Chondrocyte (in vitro differentiated cells): ENCODE data around the gene SRRM5. TPM values are rescaled to one million over a fixed set of nuclear protein-coding genes. Genes with fewer than 3 reads are reported as not detected.

Source experiments
- DNase-seq: peaks from one replicate; pipeline ENCODE4 v3.0.0; 2021; ENCODE audit warnings: mixed read lengths, low spot score
- H3K27ac Mint-ChIP-seq: one replicate; pipeline ENCODE4 v1.8.0; 2021; ENCODE audit warnings: mild to moderate bottlenecking, moderate library complexity, mixed read lengths; ENCODE audit not compliant: unreplicated experiment
- H3K27me3 Mint-ChIP-seq: 2 replicates; pipeline ENCODE4 v1.8.0; 2021; ENCODE audit warnings: low read depth, mixed read lengths
- H3K36me3 Mint-ChIP-seq: 2 replicates; pipeline ENCODE4 v1.8.0; 2021; ENCODE audit warnings: low read depth, mixed read lengths
- H3K4me1 Mint-ChIP-seq: 2 replicates; pipeline ENCODE4 v1.8.0; 2021; ENCODE audit warnings: low read depth, mild to moderate bottlenecking, mixed read lengths
- H3K4me3 Mint-ChIP-seq: one replicate; pipeline ENCODE4 v1.8.0; 2021; ENCODE audit warnings: mild to moderate bottlenecking, moderate library complexity, mixed read lengths; ENCODE audit not compliant: unreplicated experiment
- H3K9me3 Mint-ChIP-seq: 2 replicates; pipeline ENCODE4 v1.8.0; 2021; ENCODE audit warnings: low read depth, mixed read lengths
- total RNA-seq: library from RNA; stranded (reverse); gene quantifications from 3 replicates; pipeline ENCODE4 v1.2.1, GENCODE V29; 2021
- TF ChIP-seq, protein P1 (sequence below): fragments of 200-600 bp; sonication (generic); IDR thresholded peaks from 2 replicates; pipeline ENCODE4 v1.5.0; 2021; ENCODE audit warnings: antibody characterized with exemption, mild to moderate bottlenecking, moderate library complexity

SRRM5 gene
- total RNA-seq, 1 donor from 2014 or later: 0.12 TPM

DNA sequence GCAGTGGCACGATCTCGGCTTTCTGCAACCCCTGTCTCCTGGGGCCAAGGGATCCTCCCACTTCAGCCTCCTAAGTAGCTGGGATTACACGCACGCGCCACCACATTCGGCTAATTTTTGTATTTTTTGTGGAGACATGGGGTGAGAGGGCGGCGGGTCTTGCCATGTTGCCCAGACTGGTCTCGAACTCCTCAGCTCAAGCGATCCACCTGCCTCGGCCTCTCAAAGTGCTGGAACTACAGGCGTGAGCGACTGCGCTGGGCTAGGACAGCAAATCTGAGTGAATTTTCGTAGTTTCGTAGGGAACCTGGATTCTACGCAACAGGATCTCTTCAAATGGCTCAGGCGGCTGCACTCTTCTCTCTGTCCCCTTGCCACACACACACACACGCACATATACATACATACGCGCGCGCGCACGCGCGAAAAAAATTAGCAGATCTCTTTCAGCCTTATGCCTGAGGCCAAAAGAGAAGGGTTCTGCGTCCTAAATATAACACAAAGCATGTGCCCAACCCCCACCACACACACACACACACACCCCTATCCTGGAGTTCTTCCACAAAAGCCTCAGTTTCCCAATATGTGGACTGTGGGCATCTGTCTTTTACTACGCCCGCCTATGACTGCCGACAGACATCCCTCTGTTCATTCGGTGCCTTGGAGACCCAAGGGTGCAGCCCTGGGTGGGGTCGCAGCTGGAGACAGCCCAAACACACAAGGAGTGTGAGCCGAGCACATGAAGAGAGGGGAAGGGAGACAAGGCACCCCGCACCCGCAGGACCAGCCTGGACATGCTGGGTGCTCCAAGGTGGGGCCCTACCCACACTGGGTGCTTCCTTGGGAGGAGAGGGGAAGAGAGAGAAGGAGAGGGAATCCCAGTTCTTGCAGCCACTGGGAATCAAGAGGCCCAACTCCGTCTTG lies 35.7 kb upstream of the SRRM5 start:
- Mint-ChIP-seq H3K9me3 (no peaks in the 10 kb centered on the region), H3K4me3 (peak overlapping the region; percentile 51), H3K27ac (peak overlapping the region; percentile 57), H3K27me3 (peaks cover 2% of the 10 kb centered on the region), H3K4me1 (peaks cover 15% of the 10 kb centered on the region), H3K36me3 (no peaks in the 10 kb centered on the region)
- no peak for DNase-seq
- TF ChIP-seq, protein P1, sequence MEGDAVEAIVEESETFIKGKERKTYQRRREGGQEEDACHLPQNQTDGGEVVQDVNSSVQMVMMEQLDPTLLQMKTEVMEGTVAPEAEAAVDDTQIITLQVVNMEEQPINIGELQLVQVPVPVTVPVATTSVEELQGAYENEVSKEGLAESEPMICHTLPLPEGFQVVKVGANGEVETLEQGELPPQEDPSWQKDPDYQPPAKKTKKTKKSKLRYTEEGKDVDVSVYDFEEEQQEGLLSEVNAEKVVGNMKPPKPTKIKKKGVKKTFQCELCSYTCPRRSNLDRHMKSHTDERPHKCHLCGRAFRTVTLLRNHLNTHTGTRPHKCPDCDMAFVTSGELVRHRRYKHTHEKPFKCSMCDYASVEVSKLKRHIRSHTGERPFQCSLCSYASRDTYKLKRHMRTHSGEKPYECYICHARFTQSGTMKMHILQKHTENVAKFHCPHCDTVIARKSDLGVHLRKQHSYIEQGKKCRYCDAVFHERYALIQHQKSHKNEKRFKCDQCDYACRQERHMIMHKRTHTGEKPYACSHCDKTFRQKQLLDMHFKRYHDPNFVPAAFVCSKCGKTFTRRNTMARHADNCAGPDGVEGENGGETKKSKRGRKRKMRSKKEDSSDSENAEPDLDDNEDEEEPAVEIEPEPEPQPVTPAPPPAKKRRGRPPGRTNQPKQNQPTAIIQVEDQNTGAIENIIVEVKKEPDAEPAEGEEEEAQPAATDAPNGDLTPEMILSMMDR: no peak

DNA sequence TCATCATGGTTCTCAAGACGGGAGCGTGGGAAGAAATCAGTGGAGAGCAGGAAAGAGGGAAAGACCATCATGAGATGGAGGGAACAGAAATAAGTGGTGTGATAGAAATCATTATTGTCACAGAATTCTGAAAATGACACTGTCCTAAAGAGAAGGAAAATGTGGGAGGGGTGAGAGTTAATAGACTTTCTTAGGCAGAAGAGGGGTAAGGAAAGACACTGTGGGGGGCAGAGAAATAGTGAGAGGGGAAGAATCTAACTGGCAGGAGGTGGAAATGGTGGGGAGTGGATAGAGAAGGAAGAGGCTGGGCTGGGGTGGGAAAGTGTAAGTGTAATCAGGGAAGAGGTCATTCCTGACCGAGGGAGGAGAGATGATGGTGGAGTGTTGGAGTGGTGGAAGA lies 33.1 kb upstream of the SRRM5 start:
- no peak overlapping the region for H3K27ac Mint-ChIP-seq

DNA sequence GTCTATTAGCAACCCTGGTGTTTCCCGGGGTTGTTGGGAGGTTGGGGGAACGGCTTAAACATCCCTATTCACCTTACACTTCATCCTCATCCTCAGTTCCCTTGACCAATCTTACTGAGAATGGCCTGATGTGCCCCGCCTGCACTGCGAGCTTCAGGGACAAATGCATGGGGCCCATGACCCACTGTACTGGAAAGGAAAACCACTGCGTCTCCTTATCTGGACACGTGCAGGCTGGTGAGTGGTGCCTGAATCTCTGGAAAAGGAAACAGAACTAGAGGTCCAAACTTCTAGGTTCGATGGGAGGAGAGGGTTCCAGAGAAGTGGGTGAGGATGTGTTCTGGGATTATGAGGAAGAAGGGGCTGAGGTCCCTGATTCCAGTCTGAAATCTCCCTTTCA lies 30.4 kb upstream of the SRRM5 start:
- Mint-ChIP-seq H3K9me3 (no peaks in the 10 kb centered on the region), H3K27me3 (peaks cover 2% of the 10 kb centered on the region), H3K27ac (no peak overlapping the region), H3K36me3 (peaks cover 3% of the 10 kb centered on the region), H3K4me1 (peaks cover 3% of the 10 kb centered on the region), H3K4me3 (no peak overlapping the region)
- TF ChIP-seq, protein P1: no peak
- DNase-seq: no peak

More for the DNA sequence above, 33.1 kb upstream of the SRRM5 start:
- DNase-seq: no peak
- no peaks in the 10 kb centered on the region for H3K36me3 Mint-ChIP-seq
- no peak overlapping the region for H3K4me3 Mint-ChIP-seq
- peaks cover 9% of the 10 kb centered on the region for H3K4me1 Mint-ChIP-seq
- TF ChIP-seq, protein P1: no peak
- H3K27me3 Mint-ChIP-seq: peaks cover 2% of the 10 kb centered on the region
- H3K9me3 Mint-ChIP-seq: no peaks in the 10 kb centered on the region

DNA sequence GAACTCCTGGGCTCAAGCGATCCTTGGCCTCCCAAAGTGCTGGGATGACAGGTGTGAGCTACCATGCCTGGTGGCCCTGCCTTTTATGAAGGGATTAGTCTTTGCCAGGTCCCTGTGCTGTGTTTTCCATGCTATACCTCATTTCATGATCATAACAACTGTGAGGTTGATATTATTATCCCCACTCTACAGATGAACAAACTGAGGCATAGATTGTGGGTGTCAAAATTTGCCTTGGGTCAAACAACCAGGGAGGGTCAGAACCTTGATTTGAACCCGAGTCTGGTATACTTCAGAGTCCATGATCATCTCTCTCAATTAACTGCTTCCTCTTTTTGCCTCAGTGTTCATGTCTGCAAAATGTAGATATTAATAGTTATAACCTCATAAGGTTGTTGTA lies 29.4 kb upstream of the SRRM5 start:
- no peak for DNase-seq
- Mint-ChIP-seq H3K36me3 (peaks cover 3% of the 10 kb centered on the region), H3K27ac (no peak overlapping the region), H3K4me3 (no peak overlapping the region), H3K9me3 (no peaks in the 10 kb centered on the region), H3K4me1 (peaks cover 3% of the 10 kb centered on the region), H3K27me3 (peaks cover 2% of the 10 kb centered on the region)
- TF ChIP-seq, protein P1: no peak

DNA sequence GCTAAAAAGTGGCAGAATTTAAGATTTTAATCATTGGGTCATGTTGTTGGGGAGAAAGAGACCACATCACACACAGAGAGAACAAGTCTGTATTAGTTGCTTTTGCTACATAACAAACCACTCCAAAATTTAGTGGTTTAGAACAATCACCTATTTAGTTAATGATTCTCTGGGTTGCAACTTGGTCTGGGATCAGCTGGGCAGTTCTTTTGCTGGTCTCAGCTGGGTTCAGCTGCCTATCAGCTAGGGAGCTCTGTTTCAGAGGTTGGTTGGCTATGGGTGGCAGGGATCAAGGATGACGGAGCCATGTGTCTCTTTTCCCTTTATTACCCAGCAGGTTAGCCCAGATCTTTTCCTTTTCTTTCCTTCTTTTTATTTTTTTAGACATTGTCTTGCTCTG lies 27.4 kb upstream of the SRRM5 start:
- DNase-seq: no peak
- Mint-ChIP-seq H3K4me3 (no peak overlapping the region), H3K36me3 (peaks cover 5% of the 10 kb centered on the region), H3K9me3 (no peaks in the 10 kb centered on the region), H3K27me3 (no peaks in the 10 kb centered on the region), H3K27ac (peak overlapping the region; percentile 29), H3K4me1 (peaks cover 3% of the 10 kb centered on the region)
- TF ChIP-seq, protein P1: no peak
